SK-N-SH (cell line): ENCODE results near the gene ALDOB. TPM values are rescaled to one million over a fixed set of nuclear protein-coding genes. Genes with fewer than 3 reads are reported as not detected.

Experiments used
- CTCF ChIA-PET: fragments of 300-600, 350-600 bp; formaldehyde crosslinking; extraction: SDS; loops from one replicate; lab custom pipeline; 2021; lab: Yijun Ruan, JAX
- POLR2A ChIA-PET: fragments of 350-600 bp; sonication (Branson Sonifier 250); formaldehyde crosslinking; extraction: SDS; loops from one replicate; lab custom pipeline; 2020; ENCODE audit warnings: antibody characterized with exemption, inconsistent platforms; lab: Yijun Ruan, JAX
- DNase-seq: peaks from one replicate; pipeline ENCODE4 v3.0.0; 2012
- H2AFZ ChIP-seq: fragments of 200-600 bp; sonication (generic); 2 replicates; pipeline ENCODE4 v1.8.1; 2016; ENCODE audit warnings: antibody characterized with exemption, mild to moderate bottlenecking, low read depth
- H3F3A ChIP-seq: fragments of 200-600 bp; sonication (generic); replicated peaks from 2 replicates; pipeline ENCODE3; 2016; ENCODE audit warnings: antibody characterized with exemption, mild to moderate bottlenecking; ENCODE audit not compliant: insufficient read depth
- H3K27ac ChIP-seq, 2 experiments: fragments of 200-500 bp in 1 of 2; fragments of 200-600 bp in 1 of 2; sonication (Bioruptor generic) in 1 of 2; sonication (generic), shearing (Covaris generic) in 1 of 2; 2 replicates each; pipeline versions ENCODE4 v1.5.1 to v1.6.1; 2014 to 2016; ENCODE audit warnings: low read depth in 2 of 2, inconsistent platforms in 1 of 2, low read length in 1 of 2, mild to moderate bottlenecking in 1 of 2, mixed read lengths in 1 of 2
- H3K27me3 ChIP-seq: fragments of 200-600 bp; sonication (generic), shearing (Covaris generic); 2 replicates; pipeline ENCODE4 v1.6.1; 2016; ENCODE audit warnings: mixed run types; ENCODE audit not compliant: insufficient read depth
- H3K36me3 ChIP-seq, 2 experiments: fragments of 200-500 bp in 1 of 2; fragments of 200-600 bp in 1 of 2; sonication (Bioruptor generic) in 1 of 2; sonication (generic) in 1 of 2; replicated peaks in 1 of 2; 2 replicates each; pipeline versions ENCODE3 to v1.5.1; 2014 to 2016; ENCODE audit warnings: low read length in 1 of 2, mild to moderate bottlenecking in 1 of 2; ENCODE audit not compliant: insufficient read depth in 2 of 2, control insufficient read depth in 1 of 2
- H3K4me1 ChIP-seq, 2 experiments: fragments of 200-500 bp in 1 of 2; fragments of 200-600 bp in 1 of 2; sonication (Bioruptor generic) in 1 of 2; sonication (generic), shearing (Covaris generic) in 1 of 2; 2 replicates each; pipeline versions ENCODE4 v1.5.1 to v1.6.1; 2014 to 2016; ENCODE audit warnings: low read depth in 1 of 2, low read length in 1 of 2, mixed run types in 1 of 2; ENCODE audit not compliant: insufficient read depth in 2 of 2, control insufficient read depth in 1 of 2
- H3K4me2 ChIP-seq: fragments of 200-600 bp; sonication (generic), shearing (Covaris generic); 2 replicates; pipeline ENCODE4 v1.6.1; 2017; ENCODE audit warnings: mixed run types
- H3K4me3 ChIP-seq, 2 experiments: fragments of 200-500 bp in 1 of 2; fragments of 200-600 bp in 1 of 2; sonication (Bioruptor generic) in 1 of 2; sonication (generic), shearing (Covaris generic) in 1 of 2; 2 replicates each; pipeline versions ENCODE4 v1.5.1 to v1.8.1; 2014 to 2016; ENCODE audit warnings: low read depth in 2 of 2, inconsistent platforms in 1 of 2, low read length in 1 of 2, mild to moderate bottlenecking in 1 of 2, mixed read lengths in 1 of 2, moderate library complexity in 1 of 2
- H3K79me2 ChIP-seq: fragments of 200-600 bp; sonication (generic); 2 replicates; pipeline ENCODE4 v1.8.1; 2017; ENCODE audit warnings: mild to moderate bottlenecking; ENCODE audit not compliant: insufficient read depth
- H3K9ac ChIP-seq: fragments of 200-600 bp; sonication (generic); 2 replicates; pipeline ENCODE4 v1.6.1; 2017; ENCODE audit warnings: mixed run types
- H3K9me2 ChIP-seq: fragments of 200-600 bp; sonication (generic); 2 replicates; pipeline ENCODE4 v1.6.1; 2017; ENCODE audit warnings: mixed run types
- H3K9me3 ChIP-seq: fragments of 200-600 bp; sonication (generic); 2 replicates; pipeline ENCODE4 v1.6.1; 2017; ENCODE audit warnings: mixed run types, mild to moderate bottlenecking, moderate library complexity
- H4K20me1 ChIP-seq: fragments of 200-600 bp; sonication (generic); 2 replicates; pipeline ENCODE4 v1.6.1; 2017; ENCODE audit warnings: mild to moderate bottlenecking, mixed run types; ENCODE audit not compliant: insufficient read depth
- CHD2 ChIP-seq: fragments of 150-350 bp; IDR thresholded peaks from 2 replicates; pipeline ENCODE4 v1.6.1; 2018; ENCODE audit warnings: low read length; ENCODE audit not compliant: partially characterized antibody
- EP300 ChIP-seq, 2 experiments: IDR thresholded peaks; 2 replicates each; pipeline versions ENCODE4 v1.4.0 to v1.6.1; 2012; ENCODE audit warnings: borderline replicate concordance in 1 of 2, low read depth in 1 of 2, low read length in 1 of 2
- EZH2phosphoT487 ChIP-seq: fragments of 200-600 bp; sonication (generic); IDR thresholded peaks from 2 replicates; pipeline ENCODE4 v1.6.1; 2017; ENCODE audit warnings: low read depth, mixed run types, mild to moderate bottlenecking, antibody characterized with exemption, moderate library complexity, borderline replicate concordance
- GATA2 ChIP-seq: sonication (generic); formaldehyde crosslinking; IDR thresholded peaks from 2 replicates; pipeline ENCODE4 v1.5.0; 2020; ENCODE audit warnings: mild to moderate bottlenecking, missing genetic modification reagents
- JUND ChIP-seq: IDR thresholded peaks from 2 replicates; pipeline ENCODE4 v1.4.0; 2012
- MAX ChIP-seq: IDR thresholded peaks from 2 replicates; pipeline ENCODE4 v1.4.0; 2012; ENCODE audit warnings: low read depth
- NRF1 ChIP-seq: IDR thresholded peaks from 2 replicates; pipeline ENCODE4 v1.6.1; 2012; ENCODE audit warnings: low read depth, mild to moderate bottlenecking, low read length
- PBX3 ChIP-seq: IDR thresholded peaks from 2 replicates; pipeline ENCODE4; 2012
- RAD21 ChIP-seq: IDR thresholded peaks from 2 replicates; pipeline ENCODE4 v1.6.1; 2012; ENCODE audit warnings: mild to moderate bottlenecking, low read length
- RFX5 ChIP-seq: IDR thresholded peaks from 2 replicates; pipeline ENCODE4 v1.6.1; 2012; ENCODE audit warnings: mild to moderate bottlenecking, improper control_type of control experiment, low read length
- SMC3 ChIP-seq: IDR thresholded peaks from 2 replicates; pipeline ENCODE4 v1.6.1; 2012; ENCODE audit warnings: low read depth, low read length, improper control_type of control experiment
- TAF1 ChIP-seq: IDR thresholded peaks from 2 replicates; pipeline ENCODE4 v1.6.1; 2012; ENCODE audit warnings: low read depth, mild to moderate bottlenecking, low read length, moderate library complexity, borderline replicate concordance
- USF1 ChIP-seq: IDR thresholded peaks from 2 replicates; pipeline ENCODE4 v1.4.0; 2012; ENCODE audit warnings: low read depth, borderline replicate concordance
- YY1 ChIP-seq: IDR thresholded peaks from 2 replicates; pipeline ENCODE4 v1.4.0; 2012; ENCODE audit warnings: low read depth, mild to moderate bottlenecking
- ZBTB33 ChIP-seq: IDR thresholded peaks from 2 replicates; pipeline ENCODE4 v1.4.0; 2012; ENCODE audit warnings: low read depth, borderline replicate concordance
- WGBS: methylation state at CpG from one replicate; pipeline ENCODE4 v1.1.6; 2017; ENCODE audit warnings: low lambda C conversion rate; 5-methylcytosine and 5-hydroxymethylcytosine counted together
- polyA plus RNA-seq, 3 experiments: library from polyadenylated mRNA; depleted of rRNA; stranded (reverse); fragments of >200 nt; gene quantifications; 2 replicates each; pipeline ENCODE4 v1.2.3, GENCODE V29; 2012

Gene ALDOB
- polyA plus RNA-seq, 1 of the 3 experiments (the other 2 are of a cell fraction), result not detected

- Histone ChIP-seq H4K20me1 (no peaks in the 10 kb centered on the region), H3K79me2 (no peaks in the 10 kb centered on the region), H3K9ac (no peak overlapping the region), H3K27me3 (no peaks in the 10 kb centered on the region), H3F3A (peaks cover 4% of the 10 kb centered on the region), H3K4me2 (no peak overlapping the region), H3K4me1 (no peaks in the 10 kb centered on the region), H3K4me3 (peak overlapping the region in 1 of 2 experiments; percentile 9; a peak in 1 of 4 replicates), H3K36me3 (peaks cover 52 to 75% of the 10 kb centered on the region in 2 experiments), H3K9me2 (no peaks in the 10 kb centered on the region), H2AFZ (no peak overlapping the region), H3K9me3 (peaks cover 58% of the 10 kb centered on the region), H3K27ac (no peak overlapping the region)
- CTCF ChIA-PET, result no interaction called here
- POLR2A ChIA-PET, result no interaction called here
- TF ChIP-seq EP300 (IDR thresholded peaks at IDR 0.05; ENCODE audit: borderline replicate concordance in 1 of 2, low read depth in 1 of 2, low read length in 1 of 2), result no peak
- TF ChIP-seq USF1, result no peak
- TF ChIP-seq EZH2phosphoT487, result no peak
- no peak for TF ChIP-seq SMC3
- TF ChIP-seq YY1, result no peak
- no peak for TF ChIP-seq PBX3
- no peak for TF ChIP-seq CHD2
- no peak for TF ChIP-seq NRF1
- TF ChIP-seq TAF1, result no peak
- DNase-seq, result no peak
- 95% methylated on average over 5 of the region's 5 CpGs for WGBS
Observed at GRCh38 chr9:101408374-101409078, 27.0 kb downstream of the ALDOB start.

GRCh38 chr9:101403516-101404285 lies 31.9 kb downstream of the ALDOB start:
- DNase-seq, result no peak
- Histone ChIP-seq H3K36me3 (peaks cover 81 to 90% of the 10 kb centered on the region in 2 experiments), H3K9ac (no peak overlapping the region), H3K9me3 (peaks cover 28% of the 10 kb centered on the region; the same call in 1 of the 2 replicates), H3K79me2 (peaks cover 37% of the 10 kb centered on the region), H3F3A (no peaks in the 10 kb centered on the region), H3K27me3 (no peaks in the 10 kb centered on the region), H3K4me1 (peaks cover 7% of the 10 kb centered on the region in 2 experiments; a peak in 2 of 4 replicates), H3K4me3 (peak overlapping the region in 1 of 2 experiments; percentile 7; a peak in 1 of 4 replicates), H3K9me2 (no peaks in the 10 kb centered on the region), H2AFZ (no peak overlapping the region), H3K4me2 (no peak overlapping the region), H3K27ac (no peak overlapping the region), H4K20me1 (no peaks in the 10 kb centered on the region)
- CTCF ChIA-PET, result interaction anchor here (1.0 to 1.3 kb wide), 3 partner anchors 45 to 129 kb away, joined by 3 to 4 read pairs (median 3); no protein-coding TSS in a partner anchor
- POLR2A ChIA-PET, result no interaction called here
- WGBS, result 88% methylated on average over 9 of the region's 9 CpGs
- TF ChIP-seq JUND (no peak), EZH2phosphoT487 (no peak), ZBTB33 (no peak), MAX (no peak), RFX5 (no peak), RAD21 (no peak), USF1 (no peak), YY1 (no peak), PBX3 (no peak), GATA2 (CRISPR knock-in tag) (no peak), SMC3 (no peak)
